GM21786 (cell line): ENCODE measurements around the gene LRRD1.
"Not testable (repeated sequence)": the region's sequence is repeated elsewhere in the genome, so short reads cannot be mapped to it uniquely, and the experiment has no call there.

Source experiments
- ATAC-seq: cut with Tn5 transposase; IDR thresholded peaks from one replicate; pipeline ENCODE4 v1.9.1; 2021; ENCODE audit not compliant: unreplicated experiment

LRRD1 gene

GRCh38 chr7:92142791-92143190 is 36.2 kb downstream of the LRRD1 start:
- ATAC-seq: not testable (repeated sequence)

- ATAC-seq: no peak
Measured at GRCh38 chr7:92141161-92141560, 37.8 kb downstream of the LRRD1 start.

- ATAC-seq: no peak
Measured at GRCh38 chr7:92137557-92137956, 41.4 kb downstream of the LRRD1 start.

- ATAC-seq: no peak
Measured at GRCh38 chr7:92135052-92135889, 43.7 kb downstream of the LRRD1 start.

- peak; percentile 84 for ATAC-seq
Measured at GRCh38 chr7:92134271-92135051, 44.5 kb downstream of the LRRD1 start, which contains the start of gene CYP51A1. Gene CYP51A1, minus strand, starts transcription at chr7:92134477. Its CDS starts 113 bp downstream, at chr7:92134364.

- peak; percentile 29 for ATAC-seq
Measured at GRCh38 chr7:92133737-92134270, 45.1 kb downstream of the LRRD1 start.

- peak; percentile 20 for ATAC-seq
Measured at GRCh38 chr7:92133133-92133736, 45.7 kb downstream of the LRRD1 start.

- ATAC-seq: no peak
Measured at GRCh38 chr7:92131764-92132330, 47.1 kb downstream of the LRRD1 start.

- ATAC-seq: no peak
Measured at GRCh38 chr7:92131093-92131492, 47.8 kb downstream of the LRRD1 start.

GRCh38 chr7:92121681-92122080 is 57.3 kb downstream of the LRRD1 start:
- no peak for ATAC-seq

GRCh38 chr7:92119213-92119759 is 59.7 kb downstream of the LRRD1 start:
- ATAC-seq: no peak

- no peak for ATAC-seq
Measured at GRCh38 chr7:92116949-92117348, 62.0 kb downstream of the LRRD1 start.

- ATAC-seq: no peak
Measured at GRCh38 chr7:92115821-92116220, 63.1 kb downstream of the LRRD1 start.

- no peak for ATAC-seq
Measured at GRCh38 chr7:92110857-92111256, 68.1 kb downstream of the LRRD1 start.

- ATAC-seq: no peak
Measured at GRCh38 chr7:92108821-92109220, 70.1 kb downstream of the LRRD1 start.

GRCh38 chr7:92102862-92103261 is 76.1 kb downstream of the LRRD1 start:
- ATAC-seq: not testable (repeated sequence)

GRCh38 chr7:92100534-92100933 is 78.4 kb downstream of the LRRD1 start:
- ATAC-seq: no peak

- ATAC-seq: no peak
Measured at GRCh38 chr7:92095380-92095779, 83.6 kb downstream of the LRRD1 start.
